ENCODE results near the gene LEFTY2.
"Not testable (repeated sequence)": the region's sequence is repeated elsewhere in the genome, so short reads cannot be mapped to it uniquely, and the experiment has no call there.

LEFTY2 gene

GRCh38 chr1:225899044-225899925 is 41.7 kb downstream of the LEFTY2 start:
- DNase-seq (ENCODE audit: low spot score), result no peak

DNA sequence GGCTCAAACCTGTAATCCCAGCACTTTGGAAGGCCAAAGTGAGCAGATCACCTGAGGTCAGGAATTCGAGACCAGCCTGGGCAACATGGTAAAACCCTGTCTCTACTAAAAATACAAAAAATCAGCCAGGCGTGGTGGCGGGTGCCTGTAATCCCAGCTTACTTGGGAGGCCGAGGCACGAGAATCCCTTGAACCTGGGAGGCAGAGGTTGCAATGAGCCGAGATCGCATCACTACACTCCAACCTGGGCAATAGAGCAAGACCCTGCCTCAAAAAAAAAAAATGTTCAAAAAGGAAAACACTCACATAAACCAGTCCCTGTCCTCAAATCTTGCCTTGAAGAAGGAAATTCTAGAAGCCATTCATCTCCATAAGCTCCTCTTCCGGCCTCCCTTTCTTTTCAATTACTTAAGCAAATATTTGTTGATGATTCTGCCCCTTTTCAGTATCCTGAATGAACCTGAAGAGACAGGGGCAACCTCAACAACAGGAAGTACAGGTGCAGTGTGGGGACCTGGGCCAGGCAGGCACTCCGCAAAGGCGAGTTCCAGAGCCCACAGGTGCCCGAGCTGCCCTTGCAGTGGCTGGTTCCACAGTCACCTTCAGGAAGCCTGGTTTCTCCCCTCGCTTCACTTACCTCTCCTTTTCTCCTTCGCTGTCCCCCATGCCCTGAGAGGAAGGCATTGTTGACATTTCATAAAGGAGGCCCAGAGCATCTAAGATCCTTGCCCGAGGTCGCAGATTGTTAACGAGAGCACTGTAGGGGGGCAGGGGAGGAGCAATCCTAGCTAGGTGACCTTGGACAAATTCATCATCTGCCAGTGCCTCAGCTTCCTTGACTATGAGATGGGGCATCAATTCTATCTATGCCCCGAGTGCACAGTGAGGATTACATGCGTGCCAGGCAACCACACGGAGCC is 43.2 kb downstream of the LEFTY2 start:
- DNase-seq (ENCODE audit: low spot score), result no peak

GRCh38 chr1:225896937-225897549 is 44.0 kb downstream of the LEFTY2 start:
- no peak for DNase-seq (ENCODE audit: low spot score)

DNA sequence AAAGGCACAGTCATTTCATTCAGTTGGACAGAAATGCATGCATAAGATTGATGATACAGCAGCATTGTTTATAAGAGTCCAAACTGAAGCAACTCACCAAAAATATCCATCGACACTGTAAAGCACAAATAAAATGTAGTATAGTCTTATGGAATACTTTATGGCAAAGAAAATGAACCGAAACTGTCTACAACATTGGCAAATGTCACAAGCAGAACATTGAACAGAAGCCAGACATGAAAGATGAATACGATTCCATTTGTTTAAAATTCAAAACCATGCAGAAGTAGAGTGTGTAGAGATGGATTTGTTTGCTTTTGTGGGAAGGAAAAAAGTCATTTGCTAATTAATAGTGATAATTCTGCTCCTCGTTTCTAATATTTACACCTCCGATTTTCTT is 44.5 kb downstream of the LEFTY2 start:
- no peak for DNase-seq (ENCODE audit: low spot score)

GRCh38 chr1:225892307-225892706 is 48.7 kb downstream of the LEFTY2 start:
- no peak for DNase-seq (ENCODE audit: low spot score)

GRCh38 chr1:225891229-225891972 is 49.6 kb downstream of the LEFTY2 start:
- DNase-seq (ENCODE audit: low spot score), result no peak

DNA sequence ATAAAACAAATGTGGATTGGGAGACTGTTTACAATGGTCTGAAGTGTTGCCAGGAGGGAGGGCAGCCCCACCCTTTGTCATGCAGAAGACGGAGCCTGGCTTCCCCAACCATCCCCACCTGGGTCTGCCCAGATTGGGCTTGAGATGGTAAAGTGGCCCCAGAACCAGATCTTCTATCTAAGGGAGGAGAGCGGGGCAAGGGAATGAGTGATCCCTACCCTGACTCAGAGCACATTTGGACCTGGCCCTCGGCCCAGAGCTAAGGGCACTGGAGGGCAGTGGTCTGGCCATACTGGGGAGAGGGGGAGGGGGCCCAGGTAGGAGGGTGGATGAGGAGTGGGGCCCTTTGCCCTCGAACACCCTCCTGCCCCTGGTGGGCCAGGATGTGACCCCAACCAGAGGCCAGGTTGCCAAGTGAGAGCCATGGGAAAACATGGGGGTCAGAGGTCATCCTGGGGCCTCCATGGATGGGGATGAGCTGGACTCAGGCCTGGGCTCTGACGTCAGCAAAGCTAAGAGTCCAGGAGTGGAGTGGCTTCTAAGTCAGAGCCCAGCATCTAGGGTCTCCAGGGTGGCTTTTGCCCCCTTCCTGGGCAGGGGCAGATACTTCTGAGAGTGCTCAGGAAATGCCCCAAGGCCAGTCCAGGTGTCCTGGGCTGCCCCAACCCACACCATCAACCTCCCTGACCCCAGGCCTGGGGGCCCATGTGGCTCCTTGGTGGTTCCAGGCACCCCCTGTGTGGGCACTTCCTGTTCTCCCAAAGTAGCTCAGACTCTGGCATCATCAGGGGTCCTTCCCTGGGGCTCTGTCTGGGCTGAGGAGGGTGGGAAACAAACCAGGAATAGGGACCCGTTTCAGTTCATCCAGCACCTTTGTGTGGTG is 50.4 kb downstream of the LEFTY2 start:
- DNase-seq (ENCODE audit: low spot score), result no peak

GRCh38 chr1:225889743-225890142 is 51.3 kb downstream of the LEFTY2 start:
- no peak for DNase-seq (ENCODE audit: low spot score)

GRCh38 chr1:225888898-225889601 is 52.0 kb downstream of the LEFTY2 start, which contains the start of gene LEFTY1:
TSS of gene LEFTY1 (minus strand) at chr1:225889146. CDS start at chr1:225889066, 80 bp downstream.
- DNase-seq (ENCODE audit: low spot score), result no peak

DNA sequence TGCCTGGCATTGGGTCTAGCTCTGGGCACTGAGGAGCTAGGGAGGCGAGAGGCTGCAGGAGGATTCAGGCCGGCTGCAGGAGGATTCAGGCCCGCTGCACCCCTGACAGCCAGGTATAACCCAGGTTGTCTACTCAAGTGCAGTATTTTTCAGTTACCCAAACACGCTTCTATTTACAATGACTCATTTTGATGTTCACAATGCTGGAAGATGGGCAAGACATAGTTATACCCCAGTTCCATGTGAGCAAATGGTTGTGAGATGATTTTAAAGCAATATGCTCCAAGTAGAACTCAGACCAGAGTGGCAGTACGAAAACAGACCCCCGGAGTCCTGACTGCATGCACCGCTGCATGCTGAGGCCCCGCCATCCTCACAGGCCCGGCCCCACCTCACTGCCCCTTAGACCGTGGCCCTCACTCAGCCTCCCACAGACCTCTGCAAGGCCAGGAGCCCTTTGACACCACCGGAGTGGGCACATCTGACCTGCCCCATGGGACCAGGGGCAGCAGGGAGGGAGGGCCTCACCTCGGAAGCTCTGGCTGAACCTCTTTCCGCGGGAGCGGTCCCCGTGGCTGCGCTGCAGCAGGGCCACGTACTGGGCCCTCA is 52.6 kb downstream of the LEFTY2 start:
- DNase-seq (ENCODE audit: low spot score), result no peak

- DNase-seq (ENCODE audit: low spot score), result not testable (repeated sequence)
Measured at GRCh38 chr1:225887554-225888288, 53.3 kb downstream of the LEFTY2 start.

GRCh38 chr1:225887030-225887314 is 54.0 kb downstream of the LEFTY2 start:
- no peak for DNase-seq (ENCODE audit: low spot score)
